GM10266 (cell line): ENCODE results near the gene ARRDC2.

Experiments
- DNase-seq: peaks from one replicate; pipeline ENCODE4 v3.0.0; 2012; ENCODE audit errors: extremely low spot score
- TF ChIP-seq, protein P1 (sequence below): IDR thresholded peaks from 2 replicates; pipeline ENCODE4 v1.5.1; 2012; ENCODE audit warnings: mild to moderate bottlenecking, low read depth; ENCODE audit not compliant: control insufficient read depth, insufficient read depth; ENCODE audit errors: missing control alignments

The ARRDC2 gene

DNA sequence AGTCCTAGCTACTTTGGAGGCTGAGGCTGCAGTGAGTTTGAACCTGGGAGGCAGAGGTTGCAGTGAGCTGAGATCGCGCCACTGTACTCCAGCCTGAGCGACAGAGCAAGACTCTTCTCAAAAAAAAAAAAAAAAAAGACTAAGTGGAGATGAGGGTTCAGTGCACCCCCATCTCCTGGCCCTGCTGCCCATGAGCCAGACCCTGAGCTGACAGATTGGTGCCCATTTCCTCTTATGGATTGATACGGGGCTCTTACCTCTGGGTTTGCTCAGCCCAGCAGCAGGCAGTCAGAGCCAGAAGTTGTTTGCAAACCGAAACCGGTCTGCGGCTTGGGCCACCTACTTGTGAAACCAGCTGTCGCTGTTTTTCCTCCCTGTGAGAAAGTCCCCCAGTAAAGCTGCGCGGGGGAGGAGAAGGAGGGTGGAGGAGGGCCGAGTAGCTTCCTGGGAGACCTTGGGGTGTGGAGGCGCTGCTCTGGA is 36.9 kb downstream of the ARRDC2 start:
- DNase-seq, result peak; percentile 90

DNA sequence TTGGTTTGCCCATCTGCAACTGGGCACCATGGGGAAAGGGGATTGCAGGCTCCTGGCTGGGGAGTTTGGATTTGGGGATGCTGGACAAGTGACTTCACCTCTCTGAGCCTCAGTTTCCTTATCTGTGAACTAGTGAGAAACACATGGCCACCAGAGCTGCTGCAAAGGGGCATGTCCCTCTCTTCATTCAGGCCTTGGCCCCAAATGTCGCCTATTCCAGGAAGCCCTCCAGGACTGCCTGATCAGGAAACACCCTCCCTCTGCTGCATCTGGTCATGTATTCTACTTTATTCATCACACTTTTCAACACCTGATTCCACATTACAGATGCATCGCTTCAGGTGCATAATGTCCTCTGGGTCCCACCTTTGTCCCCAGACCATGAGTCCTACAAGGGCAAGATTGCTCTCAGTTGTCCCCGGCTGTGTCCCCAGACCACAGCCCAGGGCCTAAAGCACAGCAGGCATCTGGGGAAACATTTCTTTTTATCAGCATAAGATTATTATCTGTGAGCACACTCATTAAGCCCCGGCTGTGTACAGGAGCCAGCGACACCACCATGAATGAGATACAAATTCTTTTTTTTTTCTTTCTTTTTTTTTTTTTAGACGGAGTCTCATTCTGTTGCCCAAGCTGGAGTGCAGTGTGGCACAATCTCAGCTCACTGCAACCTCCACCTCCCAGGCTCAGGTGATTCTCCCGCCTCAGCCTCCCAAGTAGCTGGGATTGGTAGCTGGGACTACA is 37.5 kb downstream of the ARRDC2 start:
- TF ChIP-seq, protein P1, sequence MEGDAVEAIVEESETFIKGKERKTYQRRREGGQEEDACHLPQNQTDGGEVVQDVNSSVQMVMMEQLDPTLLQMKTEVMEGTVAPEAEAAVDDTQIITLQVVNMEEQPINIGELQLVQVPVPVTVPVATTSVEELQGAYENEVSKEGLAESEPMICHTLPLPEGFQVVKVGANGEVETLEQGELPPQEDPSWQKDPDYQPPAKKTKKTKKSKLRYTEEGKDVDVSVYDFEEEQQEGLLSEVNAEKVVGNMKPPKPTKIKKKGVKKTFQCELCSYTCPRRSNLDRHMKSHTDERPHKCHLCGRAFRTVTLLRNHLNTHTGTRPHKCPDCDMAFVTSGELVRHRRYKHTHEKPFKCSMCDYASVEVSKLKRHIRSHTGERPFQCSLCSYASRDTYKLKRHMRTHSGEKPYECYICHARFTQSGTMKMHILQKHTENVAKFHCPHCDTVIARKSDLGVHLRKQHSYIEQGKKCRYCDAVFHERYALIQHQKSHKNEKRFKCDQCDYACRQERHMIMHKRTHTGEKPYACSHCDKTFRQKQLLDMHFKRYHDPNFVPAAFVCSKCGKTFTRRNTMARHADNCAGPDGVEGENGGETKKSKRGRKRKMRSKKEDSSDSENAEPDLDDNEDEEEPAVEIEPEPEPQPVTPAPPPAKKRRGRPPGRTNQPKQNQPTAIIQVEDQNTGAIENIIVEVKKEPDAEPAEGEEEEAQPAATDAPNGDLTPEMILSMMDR, result no peak
- no peak for DNase-seq

More for the DNA sequence above, 36.9 kb downstream of the ARRDC2 start:
- TF ChIP-seq, protein P1, result no peak

DNA sequence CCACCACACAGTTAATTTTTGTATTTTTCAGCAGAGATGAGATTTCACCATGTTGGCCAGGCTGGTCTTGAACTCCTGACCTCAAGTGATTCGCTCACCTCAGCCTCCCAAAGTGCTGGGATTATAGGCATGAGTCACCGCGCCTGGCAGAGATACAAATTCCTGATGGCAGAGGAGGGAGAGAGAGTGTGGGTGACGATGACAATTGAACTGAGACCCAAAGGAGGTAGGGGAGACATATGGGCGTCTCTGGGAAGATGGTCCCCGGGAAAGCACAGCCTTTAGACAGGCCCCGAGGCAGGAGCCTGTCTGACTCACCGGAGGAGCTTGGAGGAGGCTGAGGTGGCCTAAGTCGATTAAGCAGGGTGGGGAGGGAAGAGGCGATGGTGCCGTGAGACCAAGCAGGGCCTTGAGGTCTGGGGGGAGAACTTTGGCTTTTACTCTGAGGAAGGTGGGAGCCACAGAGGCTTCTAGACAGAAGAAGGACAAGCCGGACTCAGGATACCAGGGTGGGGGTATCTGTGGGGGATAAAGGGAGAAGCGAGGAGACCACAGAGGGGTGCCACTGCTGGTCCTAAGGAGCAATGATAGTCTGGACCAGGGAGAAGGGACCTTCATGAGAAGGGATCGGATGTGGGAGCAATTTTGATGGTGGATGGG is 38.2 kb downstream of the ARRDC2 start:
- TF ChIP-seq, protein P1, result no peak
- no peak for DNase-seq

DNA sequence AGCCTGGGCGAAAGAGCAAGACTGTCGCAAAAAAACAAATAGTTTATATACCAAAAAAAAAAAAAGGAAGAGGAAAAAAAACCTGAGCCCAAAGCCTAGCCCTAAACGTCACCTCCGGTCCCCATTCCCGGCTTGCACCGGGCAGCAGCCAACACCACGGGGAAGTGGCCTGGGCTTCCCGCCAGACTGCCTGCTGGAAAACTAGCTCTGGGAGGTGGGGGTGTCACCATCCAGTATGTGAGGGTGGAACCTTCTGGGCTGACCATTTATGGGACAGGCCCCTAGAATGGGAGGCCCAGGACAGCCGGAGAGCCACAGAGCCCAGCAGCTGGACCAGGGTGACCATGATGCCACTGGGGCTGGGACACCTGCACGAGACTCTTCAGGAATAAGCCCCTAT is 41.4 kb downstream of the ARRDC2 start:
- DNase-seq, result no peak
- TF ChIP-seq, protein P1, result no peak

DNA sequence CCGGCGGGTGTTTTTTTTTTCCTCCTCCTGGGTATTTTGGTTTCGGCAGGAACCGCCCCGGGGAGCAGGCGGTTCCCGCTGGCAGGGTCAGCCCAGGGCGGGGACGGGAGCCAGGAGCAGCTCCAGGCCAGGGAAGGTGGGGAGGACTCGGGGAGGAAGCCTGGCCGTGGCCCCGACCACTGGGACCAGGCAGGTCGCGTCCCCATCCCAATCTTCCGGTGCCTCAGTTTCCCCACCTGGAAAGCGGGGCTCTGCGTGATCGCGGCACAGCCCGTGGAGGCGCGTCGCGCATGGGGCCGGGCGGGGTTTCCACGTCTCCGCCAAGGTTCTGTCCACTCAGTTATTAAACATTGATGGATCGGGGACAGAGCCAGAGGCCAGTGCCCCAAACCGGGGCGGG is 43.9 kb downstream of the ARRDC2 start:
- TF ChIP-seq, protein P1, result no peak
- no peak for DNase-seq

DNA sequence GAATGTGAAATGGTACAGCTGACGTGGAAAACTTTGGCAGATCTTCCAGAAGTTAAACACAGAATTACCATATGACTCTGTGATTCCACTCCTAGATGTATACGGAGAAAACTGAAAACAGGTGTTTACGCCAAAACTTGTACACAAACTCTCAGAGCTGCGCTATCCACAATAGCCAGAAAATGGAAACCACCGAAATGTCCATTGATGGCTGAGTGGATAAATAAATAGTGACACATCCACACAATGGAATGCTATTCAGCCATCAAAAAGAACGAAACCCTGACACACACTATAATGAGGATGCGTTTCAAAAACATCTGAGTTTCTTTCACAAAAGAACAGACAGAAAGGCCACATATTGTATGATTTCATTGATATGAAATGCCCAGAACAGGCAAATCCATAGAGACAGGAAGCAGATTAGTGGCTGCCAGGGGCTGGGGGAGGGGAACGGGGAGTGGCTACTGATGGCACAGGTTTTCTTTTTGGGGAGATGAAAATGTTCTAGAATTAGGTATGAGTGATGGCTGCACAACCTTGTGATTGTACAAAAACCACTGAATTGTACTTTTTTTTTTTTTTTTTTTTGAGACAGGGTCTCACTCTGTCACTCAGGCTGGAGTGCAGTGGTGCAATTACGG is 45.7 kb downstream of the ARRDC2 start:
- no peak for DNase-seq
- TF ChIP-seq, protein P1, result no peak
